ENCODE results near the gene CEP104. TPM values are rescaled to one million over a fixed set of nuclear protein-coding genes. Genes with fewer than 3 reads are reported as not detected.

The CEP104 gene
- total and polyA plus RNA-seq, 10 donors: 4.5 to 49.4 (median 33.4) TPM

GRCh38 chr1:3779265-3779911 lies 77.6 kb downstream of the CEP104 start:
- DNase-seq: peak; percentile 39
- Histone ChIP-seq H3K4me1 (peaks cover 9 to 20% (median 17%) of the 10 kb centered on the region in 6 donors), H3K27ac (no peak overlapping the region), H3K27me3 (replicated peaks in 1 of 7) (no peaks in the 10 kb centered on the region), H3K9me3 (no peaks in the 10 kb centered on the region), H3K4me3 (no peak overlapping the region), H3K36me3 (peaks cover 6 to 67% (median 57%) of the 10 kb centered on the region in 6 donors)
- intact Hi-C loops (cut with DNase I; ENCODE audit: low total_unique reads): no loop called here
- WGBS, 5 donors: 91 to 96% (median 93%) methylated on average over 16 to 23 of the region's 23 CpGs
- TF ChIP-seq CTCF (IDR thresholded peaks at IDR 0.05 in 8 of 11, conservative IDR thresholded peaks at IDR 0.05 in 3 of 11): no peak
- peak in 1 of 3 donors; percentile 10 for TF ChIP-seq POLR2AphosphoS5 (IDR thresholded peaks at IDR 0.05)
- no peak for TF ChIP-seq POLR2A (IDR thresholded peaks at IDR 0.05)

- no peaks in the 10 kb centered on the region for H3K27me3 ChIP-seq (replicated peaks in 1 of 7)
- H3K4me1 ChIP-seq: peaks cover 9 to 27% (median 23%) of the 10 kb centered on the region in 6 donors
- 69 to 88% (median 83%) methylated on average over 8 to 14 of the region's 14 CpGs for WGBS, 5 donors
- H3K36me3 ChIP-seq: peaks cover 6 to 61% (median 51%) of the 10 kb centered on the region in 6 donors
- intact Hi-C loops (cut with DNase I; ENCODE audit: low total_unique reads): no loop called here
- peak; percentile 56 for DNase-seq
- TF ChIP-seq POLR2A (IDR thresholded peaks at IDR 0.05) (no peak), CTCF (IDR thresholded peaks at IDR 0.05 in 8 of 11, conservative IDR thresholded peaks at IDR 0.05 in 3 of 11) (no peak), POLR2AphosphoS5 (IDR thresholded peaks at IDR 0.05) (no peak)
- H3K4me3 ChIP-seq: no peak overlapping the region
- no peak overlapping the region for H3K27ac ChIP-seq
- H3K9me3 ChIP-seq: no peaks in the 10 kb centered on the region
Measured at GRCh38 chr1:3778590-3779264, 78.3 kb downstream of the CEP104 start.

DNA sequence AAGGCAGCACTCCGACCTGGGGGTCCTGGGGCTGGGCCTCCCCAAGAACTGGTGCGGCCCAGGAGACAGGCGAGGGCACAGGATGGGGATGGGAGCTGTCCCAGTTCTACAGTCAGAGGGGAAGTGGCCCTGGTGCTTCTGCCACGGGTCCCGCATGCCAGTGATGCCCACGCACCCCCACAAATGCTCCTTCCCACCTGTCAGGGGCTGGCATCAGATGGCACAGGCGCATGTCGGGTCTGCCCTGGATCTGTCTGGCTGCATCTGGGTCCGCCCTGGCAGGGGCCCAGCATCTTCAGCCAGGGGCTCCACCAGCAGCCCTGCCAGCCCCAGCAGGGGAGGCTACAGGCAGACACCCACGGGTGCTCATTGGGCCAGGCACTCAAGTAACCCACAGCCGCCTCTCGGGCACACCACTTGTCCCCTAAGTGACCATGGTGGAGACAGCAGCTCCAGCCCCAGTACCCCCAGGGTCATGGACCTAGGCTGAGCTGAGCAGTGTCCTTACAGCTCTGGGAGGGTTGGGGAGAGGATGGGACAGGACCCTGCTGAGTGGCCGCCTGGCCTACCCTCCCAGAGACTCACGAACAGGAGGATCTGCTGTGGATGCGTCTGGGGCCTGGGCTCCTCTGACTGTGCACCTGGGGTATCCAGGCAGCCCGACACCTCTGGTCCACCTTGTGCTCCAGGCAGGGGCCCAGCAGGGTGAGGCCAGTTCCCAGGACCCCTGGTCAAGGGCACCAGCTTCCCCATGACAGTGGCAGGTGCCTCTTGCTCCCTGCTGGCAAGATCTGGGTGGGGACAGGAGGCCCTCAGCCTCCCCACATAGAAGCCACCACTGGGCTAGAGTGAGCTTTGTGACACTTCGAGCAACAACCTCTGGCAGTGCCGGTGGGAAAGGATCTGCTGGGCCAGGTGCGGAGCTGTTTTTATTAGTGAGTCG lies 79.1 kb downstream of the CEP104 start:
- Histone ChIP-seq H3K4me3 (no peak overlapping the region), H3K36me3 (peaks cover 6 to 53% (median 43%) of the 10 kb centered on the region in 6 donors), H3K27me3 (replicated peaks in 1 of 7) (peaks cover 0 to 6% (median 0%) of the 10 kb centered on the region in 7 donors), H3K4me1 (peaks cover 16 to 35% (median 30%) of the 10 kb centered on the region in 6 donors), H3K27ac (no peak overlapping the region), H3K9me3 (no peaks in the 10 kb centered on the region)
- DNase-seq: peak; percentile 74
- WGBS, 5 donors: 81 to 96% (median 88%) methylated on average over 9 to 20 of the region's 20 CpGs
- no peak for TF ChIP-seq POLR2A (IDR thresholded peaks at IDR 0.05)
- TF ChIP-seq POLR2AphosphoS5 (IDR thresholded peaks at IDR 0.05): peak in 1 of 3 donors; percentile 30
- intact Hi-C loops (cut with DNase I; ENCODE audit: low total_unique reads): no loop called here

DNA sequence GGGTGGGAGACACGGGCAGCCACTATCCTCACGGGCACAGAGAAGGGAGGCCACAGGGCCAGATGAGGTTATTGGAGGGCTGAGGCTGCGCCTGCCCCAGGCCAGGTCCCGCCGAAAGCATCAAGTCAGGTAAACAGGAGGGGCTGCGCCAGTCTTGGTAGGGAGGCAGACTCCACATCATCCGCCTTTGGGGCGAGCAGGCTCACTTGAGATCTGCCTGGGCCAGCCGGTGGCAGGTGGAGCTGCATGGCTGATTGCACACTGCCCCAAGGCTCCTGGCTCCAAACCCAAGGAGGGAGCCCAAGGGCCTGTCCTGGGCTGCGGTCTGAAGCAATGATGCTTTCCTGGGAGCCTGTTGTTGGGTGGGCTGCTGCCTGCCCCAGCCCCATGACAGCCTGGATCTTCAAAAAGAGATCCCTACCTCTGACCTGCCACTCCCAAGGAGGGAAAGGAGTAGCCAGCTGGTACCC lies 79.9 kb downstream of the CEP104 start:
- intact Hi-C loops (cut with DNase I; ENCODE audit: low total_unique reads): no loop called here
- 76 to 95% (median 81%) methylated on average over 5 to 10 of the region's 10 CpGs for WGBS, 5 donors
- TF ChIP-seq POLR2A (IDR thresholded peaks at IDR 0.05) (no peak), CTCF (IDR thresholded peaks at IDR 0.05 in 8 of 11, conservative IDR thresholded peaks at IDR 0.05 in 3 of 11) (no peak), POLR2AphosphoS5 (IDR thresholded peaks at IDR 0.05) (no peak)
- peaks cover 0 to 14% (median 0%) of the 10 kb centered on the region in 7 donors for H3K27me3 ChIP-seq (replicated peaks in 1 of 7)
- no peak for DNase-seq
- peaks cover 3 to 45% (median 36%) of the 10 kb centered on the region in 6 donors for H3K36me3 ChIP-seq
- no peak overlapping the region for H3K27ac ChIP-seq
- peaks cover 17 to 42% (median 35%) of the 10 kb centered on the region in 6 donors for H3K4me1 ChIP-seq
- no peak overlapping the region for H3K4me3 ChIP-seq
- no peaks in the 10 kb centered on the region for H3K9me3 ChIP-seq

Data from spleen (tissue), 11 donors.